Measurements from ENCODE around the gene UNKL.

Gene UNKL

GRCh38 chr16:1356061-1356900 is 58.2 kb downstream of the UNKL start:
- H3K9ac ChIP-seq (ENCODE audit: low read length): no peak overlapping the region

GRCh38 chr16:1355591-1355990 is 58.9 kb downstream of the UNKL start:
- peaks cover 7% of the 10 kb centered on the region for H3K4me1 ChIP-seq (ENCODE audit: control insufficient read depth, insufficient read depth, low read length)
- H3K9me3 ChIP-seq (ENCODE audit: control insufficient read depth, low read length): no peaks in the 10 kb centered on the region
- no peaks in the 10 kb centered on the region for H3K27me3 ChIP-seq (ENCODE audit: control insufficient read depth, insufficient read depth, low read length)
- H3K36me3 ChIP-seq (ENCODE audit: control insufficient read depth, insufficient read depth, low read length): no peaks in the 10 kb centered on the region
- H3K9ac ChIP-seq (ENCODE audit: low read length): no peak overlapping the region
- H3K4me3 ChIP-seq (ENCODE audit: low read length): no peak overlapping the region

More at GRCh38 chr16:1356061-1356900, 58.2 kb downstream of the UNKL start:
- no peaks in the 10 kb centered on the region for H3K27me3 ChIP-seq (ENCODE audit: control insufficient read depth, insufficient read depth, low read length)
- no peaks in the 10 kb centered on the region for H3K9me3 ChIP-seq (ENCODE audit: control insufficient read depth, low read length)
- H3K36me3 ChIP-seq (ENCODE audit: control insufficient read depth, insufficient read depth, low read length): no peaks in the 10 kb centered on the region
- H3K4me1 ChIP-seq (ENCODE audit: control insufficient read depth, insufficient read depth, low read length): peaks cover under 1% of the 10 kb centered on the region
- H3K4me3 ChIP-seq (ENCODE audit: low read length): no peak overlapping the region

GRCh38 chr16:1354815-1355540 is 59.5 kb downstream of the UNKL start:
- Histone ChIP-seq H3K9ac (ENCODE audit: low read length) (no peak overlapping the region), H3K4me1 (ENCODE audit: control insufficient read depth, insufficient read depth, low read length) (peaks cover 12% of the 10 kb centered on the region), H3K36me3 (ENCODE audit: control insufficient read depth, insufficient read depth, low read length) (no peaks in the 10 kb centered on the region), H3K9me3 (ENCODE audit: control insufficient read depth, low read length) (no peaks in the 10 kb centered on the region), H3K4me3 (ENCODE audit: low read length) (no peak overlapping the region), H3K27me3 (ENCODE audit: control insufficient read depth, insufficient read depth, low read length) (no peaks in the 10 kb centered on the region)

- H3K9me3 ChIP-seq (ENCODE audit: control insufficient read depth, low read length): no peaks in the 10 kb centered on the region
- no peaks in the 10 kb centered on the region for H3K27me3 ChIP-seq (ENCODE audit: control insufficient read depth, insufficient read depth, low read length)
- H3K4me1 ChIP-seq (ENCODE audit: control insufficient read depth, insufficient read depth, low read length): peaks cover 12% of the 10 kb centered on the region
- peak within 1 kb of the TSS; percentile 73 for H3K9ac ChIP-seq (ENCODE audit: low read length)
- peak within 1 kb of the TSS; percentile 66 for H3K4me3 ChIP-seq (ENCODE audit: low read length)
- H3K36me3 ChIP-seq (ENCODE audit: control insufficient read depth, insufficient read depth, low read length): no peaks in the 10 kb centered on the region
Measured at GRCh38 chr16:1351582-1352362, 62.7 kb downstream of the UNKL start, which contains the start of the genes GNPTG and TSR3. GNPTG (plus strand) TSS chr16:1351931; CDS start chr16:1351966, 35 bp downstream. TSR3 (minus strand) TSS chr16:1351878; CDS start chr16:1351804, 74 bp downstream.

DNA sequence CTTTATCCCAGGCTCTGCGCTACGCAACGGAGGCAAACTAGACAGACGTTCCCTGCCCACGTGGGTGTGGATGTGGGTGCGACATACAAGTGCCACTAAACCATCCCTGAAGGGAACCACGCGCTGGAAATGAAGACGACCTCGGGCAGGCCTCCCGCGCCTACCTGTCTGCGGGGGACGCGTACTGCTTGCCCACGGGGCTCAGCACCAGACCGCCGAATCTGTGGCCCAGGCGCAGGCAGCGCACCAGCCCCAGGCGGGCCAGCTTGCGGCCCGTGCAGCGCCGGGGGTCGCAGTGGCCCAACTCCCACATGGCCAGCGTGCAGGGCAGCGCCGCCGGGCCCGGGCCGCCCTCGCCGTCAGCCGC is 63.3 kb downstream of the UNKL start:
- no peaks in the 10 kb centered on the region for H3K36me3 ChIP-seq (ENCODE audit: control insufficient read depth, insufficient read depth, low read length)
- H3K4me1 ChIP-seq (ENCODE audit: control insufficient read depth, insufficient read depth, low read length): peaks cover 12% of the 10 kb centered on the region
- peak overlapping the region; percentile 66 for H3K4me3 ChIP-seq (ENCODE audit: low read length)
- no peaks in the 10 kb centered on the region for H3K9me3 ChIP-seq (ENCODE audit: control insufficient read depth, low read length)
- H3K9ac ChIP-seq (ENCODE audit: low read length): peak overlapping the region; percentile 73
- H3K27me3 ChIP-seq (ENCODE audit: control insufficient read depth, insufficient read depth, low read length): no peaks in the 10 kb centered on the region

DNA sequence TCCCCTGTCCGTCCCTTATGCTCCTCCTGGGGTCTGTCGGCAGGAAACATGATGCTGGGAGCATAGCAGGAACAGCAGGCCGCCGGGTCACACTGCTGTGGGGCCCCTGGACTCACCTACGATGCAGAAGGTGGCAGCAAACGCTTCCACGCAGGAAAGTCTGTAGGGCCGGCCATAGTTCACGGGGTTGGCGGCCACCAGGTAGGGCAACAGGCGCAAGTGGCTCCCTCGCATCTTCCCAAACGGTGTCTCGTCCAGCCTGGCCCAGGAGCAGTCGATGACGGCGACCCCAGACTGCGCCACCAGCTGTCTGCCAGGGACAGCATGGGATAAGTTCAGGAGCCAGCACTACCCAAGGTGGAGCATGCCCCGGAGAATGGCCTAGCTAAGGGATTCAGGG is 63.8 kb downstream of the UNKL start:
- H3K9ac ChIP-seq (ENCODE audit: low read length): peak overlapping the region; percentile 73
- no peaks in the 10 kb centered on the region for H3K36me3 ChIP-seq (ENCODE audit: control insufficient read depth, insufficient read depth, low read length)
- no peaks in the 10 kb centered on the region for H3K27me3 ChIP-seq (ENCODE audit: control insufficient read depth, insufficient read depth, low read length)
- peak overlapping the region; percentile 66 for H3K4me3 ChIP-seq (ENCODE audit: low read length)
- peaks cover 12% of the 10 kb centered on the region for H3K4me1 ChIP-seq (ENCODE audit: control insufficient read depth, insufficient read depth, low read length)
- H3K9me3 ChIP-seq (ENCODE audit: control insufficient read depth, low read length): no peaks in the 10 kb centered on the region

- Histone ChIP-seq H3K9ac (ENCODE audit: low read length) (no peak overlapping the region), H3K9me3 (ENCODE audit: control insufficient read depth, low read length) (no peaks in the 10 kb centered on the region), H3K4me1 (ENCODE audit: control insufficient read depth, insufficient read depth, low read length) (peaks cover 12% of the 10 kb centered on the region), H3K4me3 (ENCODE audit: low read length) (no peak overlapping the region), H3K27me3 (ENCODE audit: control insufficient read depth, insufficient read depth, low read length) (no peaks in the 10 kb centered on the region), H3K36me3 (ENCODE audit: control insufficient read depth, insufficient read depth, low read length) (no peaks in the 10 kb centered on the region)
Measured at GRCh38 chr16:1349951-1350350, 64.6 kb downstream of the UNKL start.

GRCh38 chr16:1349351-1349750 is 65.2 kb downstream of the UNKL start:
- Histone ChIP-seq H3K9ac (ENCODE audit: low read length) (no peak overlapping the region), H3K36me3 (ENCODE audit: control insufficient read depth, insufficient read depth, low read length) (no peaks in the 10 kb centered on the region), H3K4me1 (ENCODE audit: control insufficient read depth, insufficient read depth, low read length) (peaks cover 12% of the 10 kb centered on the region), H3K4me3 (ENCODE audit: low read length) (no peak overlapping the region), H3K9me3 (ENCODE audit: control insufficient read depth, low read length) (no peaks in the 10 kb centered on the region), H3K27me3 (ENCODE audit: control insufficient read depth, insufficient read depth, low read length) (no peaks in the 10 kb centered on the region)

DNA sequence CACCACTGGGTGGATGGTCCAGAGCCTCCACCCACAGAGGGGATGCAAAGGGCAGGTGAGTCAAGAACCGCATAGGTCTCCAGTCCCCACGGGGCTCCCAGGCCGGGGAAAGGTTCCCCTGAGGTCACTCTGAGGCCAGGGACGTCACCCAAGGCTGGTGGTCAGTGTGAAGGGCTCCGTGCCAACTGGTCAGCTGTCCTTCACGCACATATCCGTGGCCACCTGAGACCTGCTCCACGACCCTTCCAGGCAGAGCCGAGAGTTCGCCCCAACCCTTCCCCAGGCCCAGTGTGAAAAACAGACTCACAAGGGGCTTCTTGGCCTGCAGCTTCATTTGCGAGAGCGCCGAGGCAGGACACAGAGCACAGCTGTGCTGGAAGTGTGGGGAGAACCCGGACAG is 65.6 kb downstream of the UNKL start:
- Histone ChIP-seq H3K36me3 (ENCODE audit: control insufficient read depth, insufficient read depth, low read length) (no peaks in the 10 kb centered on the region), H3K9me3 (ENCODE audit: control insufficient read depth, low read length) (no peaks in the 10 kb centered on the region), H3K27me3 (ENCODE audit: control insufficient read depth, insufficient read depth, low read length) (no peaks in the 10 kb centered on the region), H3K4me1 (ENCODE audit: control insufficient read depth, insufficient read depth, low read length) (peaks cover 12% of the 10 kb centered on the region), H3K4me3 (ENCODE audit: low read length) (no peak overlapping the region), H3K9ac (ENCODE audit: low read length) (no peak overlapping the region)

DNA sequence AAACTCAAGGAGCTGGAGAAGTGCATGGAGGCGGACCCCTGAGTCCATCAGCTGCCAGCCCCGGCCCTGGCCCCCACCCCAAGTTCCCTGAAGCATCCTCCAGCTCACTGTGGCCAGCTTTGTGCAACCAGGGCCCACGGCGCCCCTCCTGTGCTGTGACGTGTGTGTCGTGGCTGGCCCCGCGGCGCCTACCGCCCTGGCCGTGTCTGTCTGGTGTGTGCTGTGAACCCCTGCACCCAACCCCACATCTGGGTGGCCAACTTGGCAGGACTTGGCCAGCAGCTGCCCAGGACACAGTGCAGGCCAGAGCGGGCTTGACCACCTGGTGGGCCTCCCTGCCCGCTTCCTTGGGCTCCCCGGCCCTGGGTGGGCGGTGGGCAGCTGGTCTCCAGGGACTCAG is 66.1 kb downstream of the UNKL start:
- H3K9me3 ChIP-seq (ENCODE audit: control insufficient read depth, low read length): no peaks in the 10 kb centered on the region
- peaks cover 15% of the 10 kb centered on the region for H3K4me1 ChIP-seq (ENCODE audit: control insufficient read depth, insufficient read depth, low read length)
- H3K27me3 ChIP-seq (ENCODE audit: control insufficient read depth, insufficient read depth, low read length): no peaks in the 10 kb centered on the region
- no peak overlapping the region for H3K9ac ChIP-seq (ENCODE audit: low read length)
- H3K36me3 ChIP-seq (ENCODE audit: control insufficient read depth, insufficient read depth, low read length): no peaks in the 10 kb centered on the region
- no peak overlapping the region for H3K4me3 ChIP-seq (ENCODE audit: low read length)

- Histone ChIP-seq H3K9ac (ENCODE audit: low read length) (no peak overlapping the region), H3K4me1 (ENCODE audit: control insufficient read depth, insufficient read depth, low read length) (peaks cover 18% of the 10 kb centered on the region), H3K36me3 (ENCODE audit: control insufficient read depth, insufficient read depth, low read length) (no peaks in the 10 kb centered on the region), H3K4me3 (ENCODE audit: low read length) (no peak overlapping the region), H3K9me3 (ENCODE audit: control insufficient read depth, low read length) (no peaks in the 10 kb centered on the region), H3K27me3 (ENCODE audit: control insufficient read depth, insufficient read depth, low read length) (no peaks in the 10 kb centered on the region)
Measured at GRCh38 chr16:1347962-1348361, 66.5 kb downstream of the UNKL start.
